BE2C (cell line): Measurements from ENCODE around the gene CCND3.
A peak's percentile ranks its signal among the peaks of the same experiment; 100 is the strongest.

ENCODE experiments used
- DNase-seq: peaks from one replicate; pipeline ENCODE4 v3.0.0-alpha.2; 2020
- H3K27me3 ChIP-seq: fragments of 250-450 bp; sonication (Bioruptor Pico); 2 replicates; pipeline ENCODE4 v1.5.1; 2020; ENCODE audit warnings: mild to moderate bottlenecking
- H3K36me3 ChIP-seq: fragments of 250-450 bp; sonication (Bioruptor Pico); 2 replicates; pipeline ENCODE4 v1.5.1; 2020; ENCODE audit warnings: mild to moderate bottlenecking
- H3K4me1 ChIP-seq: fragments of 250-450 bp; sonication (Bioruptor Pico); 2 replicates; pipeline ENCODE4 v1.5.1; 2020
- H3K4me3 ChIP-seq: 2 replicates; pipeline ENCODE4 v1.5.1; 2011; ENCODE audit warnings: low read depth, low read length
- H3K9me3 ChIP-seq: fragments of 250-450 bp; sonication (Bioruptor Pico); 2 replicates; pipeline ENCODE4 v1.5.1; 2020
- TF ChIP-seq, protein P1 (sequence below): IDR thresholded peaks from 2 replicates; pipeline ENCODE4 v1.5.1; 2012; ENCODE audit warnings: mild to moderate bottlenecking, low read depth, low read length

The CCND3 gene

DNA sequence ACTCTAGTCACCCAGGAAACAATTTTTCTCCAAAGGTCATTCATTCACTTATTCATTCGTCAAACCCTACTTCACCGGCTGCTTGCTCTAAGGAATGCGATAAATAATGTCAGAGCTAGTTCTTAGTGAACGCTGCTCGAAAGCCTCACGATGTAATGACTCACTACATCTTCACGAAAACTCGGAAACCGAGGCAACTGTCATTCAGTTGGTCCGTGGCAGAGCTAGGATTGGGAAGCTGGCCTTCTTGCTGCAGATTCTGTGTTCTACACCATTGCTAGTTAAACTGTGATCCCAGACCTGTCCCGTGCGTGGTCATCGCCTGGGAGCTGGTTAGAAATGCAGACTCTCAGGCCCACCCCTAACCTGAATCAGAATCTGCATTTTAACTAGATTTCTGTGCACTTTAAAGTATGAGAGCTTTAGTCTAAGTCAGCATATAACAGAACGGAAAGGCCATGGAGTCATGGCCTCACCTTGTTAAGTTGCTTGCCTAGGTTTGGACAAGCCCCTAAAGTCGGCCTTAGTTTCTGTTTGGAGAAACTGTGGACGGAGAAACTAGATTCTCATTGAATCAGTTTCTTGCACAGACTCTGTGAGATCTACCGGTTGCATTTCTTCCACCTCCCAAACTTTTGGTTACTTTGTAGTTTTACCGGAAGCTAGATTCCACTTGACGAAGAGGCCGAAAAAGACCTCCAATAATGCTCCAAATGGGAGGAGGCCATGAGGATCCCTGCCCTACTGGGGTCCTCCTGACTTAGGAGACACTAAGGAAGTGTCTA, 651 bp upstream of the CCND3 start:
- no peak for DNase-seq
- TF ChIP-seq, protein P1, sequence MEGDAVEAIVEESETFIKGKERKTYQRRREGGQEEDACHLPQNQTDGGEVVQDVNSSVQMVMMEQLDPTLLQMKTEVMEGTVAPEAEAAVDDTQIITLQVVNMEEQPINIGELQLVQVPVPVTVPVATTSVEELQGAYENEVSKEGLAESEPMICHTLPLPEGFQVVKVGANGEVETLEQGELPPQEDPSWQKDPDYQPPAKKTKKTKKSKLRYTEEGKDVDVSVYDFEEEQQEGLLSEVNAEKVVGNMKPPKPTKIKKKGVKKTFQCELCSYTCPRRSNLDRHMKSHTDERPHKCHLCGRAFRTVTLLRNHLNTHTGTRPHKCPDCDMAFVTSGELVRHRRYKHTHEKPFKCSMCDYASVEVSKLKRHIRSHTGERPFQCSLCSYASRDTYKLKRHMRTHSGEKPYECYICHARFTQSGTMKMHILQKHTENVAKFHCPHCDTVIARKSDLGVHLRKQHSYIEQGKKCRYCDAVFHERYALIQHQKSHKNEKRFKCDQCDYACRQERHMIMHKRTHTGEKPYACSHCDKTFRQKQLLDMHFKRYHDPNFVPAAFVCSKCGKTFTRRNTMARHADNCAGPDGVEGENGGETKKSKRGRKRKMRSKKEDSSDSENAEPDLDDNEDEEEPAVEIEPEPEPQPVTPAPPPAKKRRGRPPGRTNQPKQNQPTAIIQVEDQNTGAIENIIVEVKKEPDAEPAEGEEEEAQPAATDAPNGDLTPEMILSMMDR, result no peak
- H3K9me3 ChIP-seq, result no peaks in the 10 kb centered on the region
- H3K4me1 ChIP-seq, result no peaks in the 10 kb centered on the region
- H3K27me3 ChIP-seq, result no peaks in the 10 kb centered on the region
- no peaks in the 10 kb centered on the region for H3K36me3 ChIP-seq
- H3K4me3 ChIP-seq, result peak overlapping the region; percentile 92

DNA sequence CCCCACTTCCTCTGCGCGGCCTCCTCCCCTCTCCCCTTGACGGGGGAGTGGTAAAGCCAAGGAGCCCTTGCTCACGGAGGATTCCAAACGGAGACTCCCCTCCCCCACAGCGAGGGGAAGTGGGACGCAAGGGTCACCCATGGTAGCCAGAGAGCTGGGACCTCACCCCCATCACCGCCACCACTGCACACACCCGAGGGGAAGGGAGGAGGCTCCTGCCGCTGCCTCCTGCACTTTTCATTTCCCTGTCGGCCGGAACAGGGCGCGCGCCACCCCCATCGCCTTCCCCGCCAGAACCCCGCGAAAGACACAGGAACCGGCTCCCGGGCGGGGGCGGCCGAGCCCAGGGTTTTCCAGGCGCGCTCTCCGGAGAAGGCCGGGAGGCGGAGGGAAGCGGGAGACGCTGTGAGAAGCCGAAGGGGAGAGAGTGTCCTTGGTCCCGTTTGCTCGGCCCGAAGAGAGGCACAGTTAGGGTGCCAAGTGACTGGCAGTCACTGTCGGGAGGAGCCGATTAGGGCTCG, 789 bp downstream of the CCND3 start:
- Histone ChIP-seq H3K4me1 (no peaks in the 10 kb centered on the region), H3K36me3 (peaks cover 1% of the 10 kb centered on the region)
- peak; percentile 38 for DNase-seq

DNA sequence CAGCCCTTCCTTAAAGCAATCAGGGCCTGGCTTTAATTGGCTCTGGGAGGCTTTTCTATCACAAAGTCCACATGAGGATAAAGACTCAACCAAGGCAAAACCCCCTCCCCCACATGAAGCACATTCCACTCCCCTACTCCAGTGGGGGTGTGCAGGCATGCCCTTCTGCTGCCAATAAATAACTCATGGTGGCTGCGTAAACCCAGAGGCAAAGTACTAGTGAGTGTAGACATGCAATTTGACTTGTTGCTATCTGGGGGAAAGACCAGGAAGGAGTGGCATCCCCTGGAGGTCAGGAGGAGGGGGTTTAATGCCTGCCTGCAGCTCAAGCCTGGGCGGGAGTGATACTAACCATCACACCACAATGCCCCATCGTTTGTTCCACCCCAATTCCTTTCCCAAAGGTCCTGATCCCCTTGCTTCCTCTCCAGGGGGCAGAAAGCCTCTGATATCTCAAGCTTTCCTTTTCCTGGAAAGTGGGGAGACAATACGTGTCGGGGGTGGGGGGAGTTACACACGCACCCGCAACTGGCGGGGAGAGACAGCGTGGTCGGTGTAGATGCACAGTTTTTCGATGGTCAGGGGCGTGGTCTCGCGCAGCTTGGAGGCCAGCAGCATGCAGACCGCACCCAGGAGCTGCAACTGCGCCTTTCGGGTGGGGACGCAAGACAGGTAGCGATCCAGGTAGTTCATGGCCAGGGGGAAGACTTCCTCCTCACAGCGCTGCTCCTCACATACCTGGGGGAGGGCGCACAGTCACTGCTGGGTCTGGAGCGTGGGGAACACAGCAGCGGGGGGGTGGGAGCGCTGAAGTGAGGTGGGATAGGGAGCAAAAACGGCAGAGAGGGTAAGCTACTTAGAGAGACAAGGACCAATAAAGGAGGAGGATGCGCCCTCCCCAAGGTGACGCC, 1.5 kb downstream of the CCND3 start:
- no peaks in the 10 kb centered on the region for H3K9me3 ChIP-seq
- peak overlapping the region; percentile 92 for H3K4me3 ChIP-seq
- DNase-seq, result no peak
- H3K36me3 ChIP-seq, result peaks cover 8% of the 10 kb centered on the region
- H3K4me1 ChIP-seq, result no peaks in the 10 kb centered on the region
- TF ChIP-seq, protein P1, result no peak
- no peaks in the 10 kb centered on the region for H3K27me3 ChIP-seq

More for the DNA sequence above, 789 bp downstream of the CCND3 start:
- Histone ChIP-seq H3K9me3 (no peaks in the 10 kb centered on the region), H3K4me3 (peak overlapping the region; percentile 92), H3K27me3 (no peaks in the 10 kb centered on the region)
- TF ChIP-seq, protein P1, result no peak

DNA sequence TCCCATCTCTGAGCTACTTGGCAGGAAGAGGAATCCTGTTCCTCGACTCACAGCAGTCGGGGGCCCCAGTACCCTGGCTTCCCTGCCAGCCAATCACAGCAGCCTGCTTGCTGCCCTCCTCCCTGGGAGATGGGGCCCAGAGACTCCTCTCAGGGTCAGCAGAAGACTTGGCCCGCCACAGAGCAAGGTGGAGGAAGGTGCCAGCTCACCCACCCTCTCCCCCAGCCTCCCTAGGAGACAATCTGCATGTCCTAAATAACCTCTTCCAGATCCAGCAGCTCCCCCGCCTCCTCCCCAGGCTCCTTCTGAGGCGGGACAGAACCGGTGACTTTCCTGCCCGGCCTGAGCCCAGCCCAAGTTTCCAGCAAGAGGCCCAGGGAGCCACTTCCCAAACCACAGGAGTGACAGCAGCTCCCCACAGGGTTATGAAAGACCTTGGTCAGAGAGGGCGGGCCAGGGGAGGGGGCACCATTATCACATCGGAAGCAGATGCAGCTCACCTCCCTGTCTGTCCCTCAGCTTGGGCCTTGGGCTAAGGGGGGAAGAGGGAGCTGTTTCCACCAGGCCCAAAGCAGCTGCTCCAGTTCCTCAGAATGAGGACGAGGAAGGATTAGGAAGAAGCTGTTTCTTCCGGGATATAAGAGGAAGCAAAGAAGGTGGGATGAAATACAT, 2.3 kb downstream of the CCND3 start:
- no peaks in the 10 kb centered on the region for H3K27me3 ChIP-seq
- TF ChIP-seq, protein P1, result no peak
- H3K36me3 ChIP-seq, result peaks cover 15% of the 10 kb centered on the region
- H3K4me3 ChIP-seq, result peak overlapping the region; percentile 11; the same call in 1 of the 2 replicates
- H3K9me3 ChIP-seq, result no peaks in the 10 kb centered on the region
- DNase-seq, result no peak
- H3K4me1 ChIP-seq, result no peaks in the 10 kb centered on the region

DNA sequence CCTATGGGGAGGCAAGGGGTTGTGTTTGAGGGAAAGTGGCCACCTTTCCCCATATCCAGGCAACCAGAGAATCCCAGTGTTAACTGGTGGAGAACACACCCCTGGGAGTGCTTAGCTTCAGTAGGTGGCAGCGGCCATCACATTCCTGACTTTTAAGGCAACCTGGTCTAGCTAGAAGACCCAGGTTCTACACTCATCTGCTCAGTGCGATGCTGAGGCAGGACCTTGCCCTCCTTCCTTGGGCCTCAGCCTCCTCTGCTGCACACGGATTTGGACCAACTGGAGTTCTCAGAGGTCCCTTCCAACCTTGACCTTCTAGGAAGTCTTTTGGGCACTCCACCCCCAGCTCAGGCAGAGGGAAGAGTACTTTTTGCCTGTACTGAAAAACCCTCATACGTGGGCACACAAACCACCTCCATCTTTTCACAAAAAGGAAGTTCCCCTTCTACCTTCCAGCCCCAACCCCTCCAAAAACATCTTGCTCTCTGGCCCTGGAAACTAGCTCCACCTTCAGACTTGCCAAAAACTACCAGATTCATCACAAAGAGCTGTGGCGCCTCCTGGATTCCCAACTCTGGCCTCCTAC, 2.9 kb downstream of the CCND3 start:
- no peaks in the 10 kb centered on the region for H3K9me3 ChIP-seq
- H3K36me3 ChIP-seq, result peaks cover 21% of the 10 kb centered on the region
- no peaks in the 10 kb centered on the region for H3K4me1 ChIP-seq
- DNase-seq, result no peak
- H3K4me3 ChIP-seq, result no peak overlapping the region
- H3K27me3 ChIP-seq, result no peaks in the 10 kb centered on the region
- TF ChIP-seq, protein P1, result no peak
